Measurements from ENCODE around the gene COX5B.

GRCh38 chr2:97693476-97693875, 47.6 kb downstream of the COX5B start:
- TF ChIP-seq CTCF (IDR thresholded peaks at IDR 0.05) (no peak), EZH2 (IDR thresholded peaks at IDR 0.05) (no peak)

Measured in neural progenitor cell (in vitro differentiated cells).